SK-N-SH treated with all-trans-retinoic acid at 6 μM for 48 hours (cell line): Measurements from ENCODE around the gene CALCB.

Source experiments
- ATAC-seq: fragments of 200-7000 bp; cut with Tn5 transposase; 3 replicates; pipeline ENCODE4 v1.9.1; 2020; ENCODE audit warnings: mild to moderate bottlenecking, moderate library complexity
- ARNTL ChIP-seq: fragments of 450-650 bp; formaldehyde crosslinking; IDR thresholded peaks from 2 replicates; pipeline ENCODE4 v1.5.0; 2020; ENCODE audit warnings: low read depth, mild to moderate bottlenecking, moderate library complexity, borderline replicate concordance
- BACH2 ChIP-seq: fragments of 250-450 bp; sonication (Bioruptor Pico); IDR thresholded peaks from 2 replicates; pipeline ENCODE4 v1.9.0; 2021; ENCODE audit warnings: mild to moderate bottlenecking, borderline replicate concordance
- CREB5 ChIP-seq: fragments of 250-450 bp; sonication (Bioruptor Pico); IDR thresholded peaks from 2 replicates; pipeline ENCODE4 v1.5.1; 2020; ENCODE audit warnings: low read depth, mild to moderate bottlenecking, moderate library complexity
- CSDC2 ChIP-seq: fragments of 250-450 bp; sonication (Bioruptor Pico); IDR thresholded peaks from 2 replicates; pipeline ENCODE4 v1.5.0; 2020; ENCODE audit warnings: mild to moderate bottlenecking, moderate library complexity
- ESRRG ChIP-seq: fragments of 250-450 bp; sonication (Bioruptor Pico); IDR thresholded peaks from 2 replicates; pipeline ENCODE4 v1.6.1; 2021; ENCODE audit warnings: mild to moderate bottlenecking
- GLIS3 ChIP-seq: fragments of 250-450 bp; sonication (Bioruptor Pico); IDR thresholded peaks from 2 replicates; pipeline ENCODE4 v1.5.0; 2020; ENCODE audit warnings: mild to moderate bottlenecking, moderate library complexity
- ISL1 ChIP-seq: fragments of 250-450 bp; sonication (Bioruptor Pico); IDR thresholded peaks from 2 replicates; pipeline ENCODE4 v2.1.2; 2022; ENCODE audit warnings: mild to moderate bottlenecking, moderate library complexity
- OSR1 ChIP-seq: fragments of 250-450 bp; sonication (Bioruptor Pico); IDR thresholded peaks from 2 replicates; pipeline ENCODE4 v1.8.0; 2022; ENCODE audit warnings: moderate library complexity, mild to moderate bottlenecking, inconsistent platforms
- PATZ1 ChIP-seq: fragments of 250-450 bp; sonication (Bioruptor Pico); IDR thresholded peaks from 2 replicates; pipeline ENCODE4 v1.8.0; 2020; ENCODE audit warnings: mild to moderate bottlenecking, moderate library complexity, borderline replicate concordance
- RARB ChIP-seq: fragments of 250-450 bp; sonication (Bioruptor Pico); IDR thresholded peaks from 2 replicates; pipeline ENCODE4 v1.8.0; 2021; ENCODE audit warnings: mild to moderate bottlenecking, moderate library complexity
- SNAI2 ChIP-seq: fragments of 250-450 bp; sonication (Bioruptor Pico); IDR thresholded peaks from 2 replicates; pipeline ENCODE4 v1.5.0; 2020; ENCODE audit warnings: mild to moderate bottlenecking, moderate library complexity
- TCF4 ChIP-seq: fragments of 250-450 bp; sonication (Bioruptor Pico); IDR thresholded peaks from 2 replicates; pipeline ENCODE4 v1.8.0; 2021; ENCODE audit warnings: mild to moderate bottlenecking, moderate library complexity, borderline replicate concordance
- TOX ChIP-seq: fragments of 250-450 bp; sonication (Bioruptor Pico); IDR thresholded peaks from 2 replicates; pipeline ENCODE4 v1.8.0; 2021; ENCODE audit warnings: mild to moderate bottlenecking, moderate library complexity, borderline replicate concordance
- ZC3H10 ChIP-seq: fragments of 250-450 bp; sonication (Bioruptor Pico); IDR thresholded peaks from 2 replicates; pipeline ENCODE4 v1.5.1; 2021; ENCODE audit warnings: mild to moderate bottlenecking, moderate library complexity
- ZFP3 ChIP-seq: fragments of 250-450 bp; sonication (Bioruptor Pico); IDR thresholded peaks from 2 replicates; pipeline ENCODE4 v1.5.0; 2020; ENCODE audit warnings: mild to moderate bottlenecking, moderate library complexity
- ZFP30 ChIP-seq: fragments of 450-650 bp; formaldehyde crosslinking; IDR thresholded peaks from 2 replicates; pipeline ENCODE4 v1.5.0; 2022; ENCODE audit warnings: mild to moderate bottlenecking, moderate library complexity
- ZNF565 ChIP-seq: fragments of 450-650 bp; formaldehyde crosslinking; conservative IDR thresholded peaks from 2 replicates; pipeline ENCODE4 v1.5.0; 2020; ENCODE audit warnings: low read depth, mild to moderate bottlenecking, moderate library complexity
- ZNF70 ChIP-seq: fragments of 450-650 bp; formaldehyde crosslinking; IDR thresholded peaks from 2 replicates; pipeline ENCODE4 v1.5.0; 2020; ENCODE audit warnings: mild to moderate bottlenecking, moderate library complexity
- ZNF8 ChIP-seq: fragments of 450-650 bp; formaldehyde crosslinking; IDR thresholded peaks from 2 replicates; pipeline ENCODE4 v1.5.0; 2020; ENCODE audit warnings: mild to moderate bottlenecking, moderate library complexity
- TF ChIP-seq, protein P1 (sequence below): fragments of 250-450 bp; sonication (Bioruptor Pico); IDR thresholded peaks from 2 replicates; pipeline ENCODE4 v1.8.0; 2021; ENCODE audit warnings: low read depth, mild to moderate bottlenecking, moderate library complexity, borderline replicate concordance
- TF ChIP-seq, protein P2 (sequence below): fragments of 250-450 bp; sonication (Bioruptor Pico); IDR thresholded peaks from 2 replicates; pipeline ENCODE4 v1.5.1; 2021; ENCODE audit warnings: mild to moderate bottlenecking, moderate library complexity
- TF ChIP-seq, protein P3 (sequence below): fragments of 250-450 bp; sonication (Bioruptor Pico); IDR thresholded peaks from 2 replicates; pipeline ENCODE4 v1.5.0; 2020; ENCODE audit warnings: mild to moderate bottlenecking, moderate library complexity

CALCB gene

DNA sequence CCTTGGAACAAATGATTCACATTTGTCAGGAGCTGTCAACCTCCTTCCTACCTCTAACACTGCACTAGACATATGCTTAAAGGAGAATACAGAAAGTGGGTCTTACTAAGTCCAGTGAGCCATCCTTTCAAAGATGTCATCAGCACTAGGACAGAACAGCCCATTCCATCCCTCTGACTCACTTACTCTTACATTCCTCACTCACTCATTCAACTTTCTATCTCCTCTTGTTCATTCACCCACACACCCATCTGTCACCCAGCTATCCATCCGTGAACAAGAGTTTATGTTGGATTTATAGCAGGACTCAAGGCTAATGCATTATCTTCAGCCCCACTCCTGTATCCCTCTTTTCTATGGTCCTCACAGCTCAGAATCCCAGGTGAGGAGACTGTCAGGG lies 50.5 kb downstream of the CALCB start:
- no peak for ATAC-seq
- no peak for TF ChIP-seq ZNF70 (CRISPR knock-in tag)
- no peak for TF ChIP-seq PATZ1
- TF ChIP-seq GLIS3 (CRISPR knock-in tag): no peak
- no peak for TF ChIP-seq OSR1
- no peak for TF ChIP-seq TOX (CRISPR knock-in tag)
- TF ChIP-seq SNAI2 (CRISPR knock-in tag): no peak
- no peak for TF ChIP-seq BACH2
- TF ChIP-seq ZC3H10 (CRISPR knock-in tag): no peak
- no peak for TF ChIP-seq RARB (CRISPR knock-in tag)
- no peak for TF ChIP-seq ZFP3
- no peak for TF ChIP-seq ARNTL
- TF ChIP-seq, protein P1, sequence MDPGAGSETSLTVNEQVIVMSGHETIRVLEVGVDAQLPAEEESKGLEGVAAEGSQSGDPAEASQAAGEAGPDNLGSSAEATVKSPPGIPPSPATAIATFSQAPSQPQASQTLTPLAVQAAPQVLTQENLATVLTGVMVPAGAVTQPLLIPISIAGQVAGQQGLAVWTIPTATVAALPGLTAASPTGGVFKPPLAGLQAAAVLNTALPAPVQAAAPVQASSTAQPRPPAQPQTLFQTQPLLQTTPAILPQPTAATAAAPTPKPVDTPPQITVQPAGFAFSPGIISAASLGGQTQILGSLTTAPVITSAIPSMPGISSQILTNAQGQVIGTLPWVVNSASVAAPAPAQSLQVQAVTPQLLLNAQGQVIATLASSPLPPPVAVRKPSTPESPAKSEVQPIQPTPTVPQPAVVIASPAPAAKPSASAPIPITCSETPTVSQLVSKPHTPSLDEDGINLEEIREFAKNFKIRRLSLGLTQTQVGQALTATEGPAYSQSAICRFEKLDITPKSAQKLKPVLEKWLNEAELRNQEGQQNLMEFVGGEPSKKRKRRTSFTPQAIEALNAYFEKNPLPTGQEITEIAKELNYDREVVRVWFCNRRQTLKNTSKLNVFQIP (CRISPR knock-in tag): no peak
- TF ChIP-seq ZFP30 (CRISPR knock-in tag): no peak

DNA sequence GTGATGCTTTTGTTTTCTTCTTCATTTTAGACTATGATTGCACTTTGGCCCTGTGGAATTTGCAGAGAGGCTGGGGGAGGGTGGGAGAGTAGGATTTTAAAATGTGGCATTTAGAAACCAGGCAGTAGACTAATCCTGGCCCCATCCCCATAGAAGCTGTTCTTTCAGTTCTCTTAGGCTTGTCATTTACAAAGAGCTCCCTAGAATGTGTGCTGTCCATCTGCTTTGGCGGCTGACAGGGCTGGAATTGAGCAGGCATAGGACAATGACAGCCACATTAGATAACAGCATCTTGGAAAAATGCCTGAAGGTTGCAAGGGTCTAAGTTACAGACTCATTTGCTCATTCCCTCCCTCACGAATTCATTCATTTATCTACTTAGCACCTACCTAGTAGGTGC lies 51.1 kb downstream of the CALCB start:
- no peak for ATAC-seq
- TF ChIP-seq ZC3H10 (CRISPR knock-in tag) (no peak), BACH2 (no peak), ZNF565 (CRISPR knock-in tag) (no peak), ZFP3 (no peak), CREB5 (CRISPR knock-in tag) (no peak), CSDC2 (no peak), ZNF70 (CRISPR knock-in tag) (no peak), SNAI2 (CRISPR knock-in tag) (no peak), PATZ1 (no peak), ISL1 (CRISPR knock-in tag) (no peak), ARNTL (no peak), TOX (CRISPR knock-in tag) (no peak), ZFP30 (CRISPR knock-in tag) (no peak), RARB (CRISPR knock-in tag) (no peak), ESRRG (no peak)
- TF ChIP-seq, protein P2, sequence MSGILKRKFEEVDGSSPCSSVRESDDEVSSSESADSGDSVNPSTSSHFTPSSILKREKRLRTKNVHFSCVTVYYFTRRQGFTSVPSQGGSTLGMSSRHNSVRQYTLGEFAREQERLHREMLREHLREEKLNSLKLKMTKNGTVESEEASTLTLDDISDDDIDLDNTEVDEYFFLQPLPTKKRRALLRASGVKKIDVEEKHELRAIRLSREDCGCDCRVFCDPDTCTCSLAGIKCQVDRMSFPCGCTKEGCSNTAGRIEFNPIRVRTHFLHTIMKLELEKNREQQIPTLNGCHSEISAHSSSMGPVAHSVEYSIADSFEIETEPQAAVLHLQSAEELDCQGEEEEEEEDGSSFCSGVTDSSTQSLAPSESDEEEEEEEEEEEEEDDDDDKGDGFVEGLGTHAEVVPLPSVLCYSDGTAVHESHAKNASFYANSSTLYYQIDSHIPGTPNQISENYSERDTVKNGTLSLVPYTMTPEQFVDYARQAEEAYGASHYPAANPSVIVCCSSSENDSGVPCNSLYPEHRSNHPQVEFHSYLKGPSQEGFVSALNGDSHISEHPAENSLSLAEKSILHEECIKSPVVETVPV (CRISPR knock-in tag): no peak
- TF ChIP-seq, all 23 proteins: peak for 0

- no peak for ATAC-seq
- TF ChIP-seq ZNF8 (CRISPR knock-in tag): no peak
- TF ChIP-seq RARB (CRISPR knock-in tag): no peak
- TF ChIP-seq SNAI2 (CRISPR knock-in tag): no peak
- no peak for TF ChIP-seq TOX (CRISPR knock-in tag)
- TF ChIP-seq BACH2: no peak
- TF ChIP-seq ESRRG: no peak
- no peak for TF ChIP-seq ZFP3
- TF ChIP-seq CREB5 (CRISPR knock-in tag): no peak
- TF ChIP-seq GLIS3 (CRISPR knock-in tag): no peak
- TF ChIP-seq, protein P3, sequence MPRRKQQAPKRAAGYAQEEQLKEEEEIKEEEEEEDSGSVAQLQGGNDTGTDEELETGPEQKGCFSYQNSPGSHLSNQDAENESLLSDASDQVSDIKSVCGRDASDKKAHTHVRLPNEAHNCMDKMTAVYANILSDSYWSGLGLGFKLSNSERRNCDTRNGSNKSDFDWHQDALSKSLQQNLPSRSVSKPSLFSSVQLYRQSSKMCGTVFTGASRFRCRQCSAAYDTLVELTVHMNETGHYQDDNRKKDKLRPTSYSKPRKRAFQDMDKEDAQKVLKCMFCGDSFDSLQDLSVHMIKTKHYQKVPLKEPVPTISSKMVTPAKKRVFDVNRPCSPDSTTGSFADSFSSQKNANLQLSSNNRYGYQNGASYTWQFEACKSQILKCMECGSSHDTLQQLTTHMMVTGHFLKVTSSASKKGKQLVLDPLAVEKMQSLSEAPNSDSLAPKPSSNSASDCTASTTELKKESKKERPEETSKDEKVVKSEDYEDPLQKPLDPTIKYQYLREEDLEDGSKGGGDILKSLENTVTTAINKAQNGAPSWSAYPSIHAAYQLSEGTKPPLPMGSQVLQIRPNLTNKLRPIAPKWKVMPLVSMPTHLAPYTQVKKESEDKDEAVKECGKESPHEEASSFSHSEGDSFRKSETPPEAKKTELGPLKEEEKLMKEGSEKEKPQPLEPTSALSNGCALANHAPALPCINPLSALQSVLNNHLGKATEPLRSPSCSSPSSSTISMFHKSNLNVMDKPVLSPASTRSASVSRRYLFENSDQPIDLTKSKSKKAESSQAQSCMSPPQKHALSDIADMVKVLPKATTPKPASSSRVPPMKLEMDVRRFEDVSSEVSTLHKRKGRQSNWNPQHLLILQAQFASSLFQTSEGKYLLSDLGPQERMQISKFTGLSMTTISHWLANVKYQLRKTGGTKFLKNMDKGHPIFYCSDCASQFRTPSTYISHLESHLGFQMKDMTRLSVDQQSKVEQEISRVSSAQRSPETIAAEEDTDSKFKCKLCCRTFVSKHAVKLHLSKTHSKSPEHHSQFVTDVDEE (CRISPR knock-in tag): no peak
- TF ChIP-seq ARNTL: no peak
- TF ChIP-seq, protein P1 (CRISPR knock-in tag): no peak
- no peak for TF ChIP-seq ISL1 (CRISPR knock-in tag)
- no peak for TF ChIP-seq TCF4 (CRISPR knock-in tag)
- TF ChIP-seq ZNF70 (CRISPR knock-in tag): no peak
- TF ChIP-seq OSR1: no peak
Observed at GRCh38 chr11:15127341-15127740, 53.9 kb downstream of the CALCB start.
